C4-2B (cell line): ENCODE results near the gene ZNF536.

Source experiments
- ZFX ChIP-seq: fragments of 450-650 bp; IDR thresholded peaks from 2 replicates; pipeline ENCODE4 v1.6.1; 2017
- TF ChIP-seq, protein P1 (sequence below): fragments of 450-650 bp; conservative IDR thresholded peaks from 2 replicates; pipeline ENCODE4 v1.5.1; 2017; ENCODE audit warnings: mild to moderate bottlenecking

DNA sequence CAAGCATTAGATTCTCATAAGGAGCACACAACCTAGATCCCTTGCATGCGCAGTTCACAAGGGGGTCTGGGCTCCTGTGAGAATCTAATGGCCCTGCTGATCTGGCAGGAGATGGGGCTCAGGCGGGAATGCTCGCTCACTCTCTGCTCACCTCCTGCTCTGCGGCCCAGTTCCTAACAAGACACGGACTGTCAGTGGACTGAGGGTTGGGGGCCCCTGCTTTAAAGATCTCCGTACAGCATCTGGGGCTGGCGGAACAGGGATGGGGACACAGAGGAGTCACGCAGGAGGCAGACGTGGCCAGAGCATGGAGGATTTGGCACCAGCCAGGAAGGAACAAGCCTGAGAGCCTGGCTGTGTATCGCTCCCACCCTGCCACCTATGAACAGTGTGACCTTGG, 37.3 kb upstream of the ZNF536 start:
- TF ChIP-seq, protein P1, sequence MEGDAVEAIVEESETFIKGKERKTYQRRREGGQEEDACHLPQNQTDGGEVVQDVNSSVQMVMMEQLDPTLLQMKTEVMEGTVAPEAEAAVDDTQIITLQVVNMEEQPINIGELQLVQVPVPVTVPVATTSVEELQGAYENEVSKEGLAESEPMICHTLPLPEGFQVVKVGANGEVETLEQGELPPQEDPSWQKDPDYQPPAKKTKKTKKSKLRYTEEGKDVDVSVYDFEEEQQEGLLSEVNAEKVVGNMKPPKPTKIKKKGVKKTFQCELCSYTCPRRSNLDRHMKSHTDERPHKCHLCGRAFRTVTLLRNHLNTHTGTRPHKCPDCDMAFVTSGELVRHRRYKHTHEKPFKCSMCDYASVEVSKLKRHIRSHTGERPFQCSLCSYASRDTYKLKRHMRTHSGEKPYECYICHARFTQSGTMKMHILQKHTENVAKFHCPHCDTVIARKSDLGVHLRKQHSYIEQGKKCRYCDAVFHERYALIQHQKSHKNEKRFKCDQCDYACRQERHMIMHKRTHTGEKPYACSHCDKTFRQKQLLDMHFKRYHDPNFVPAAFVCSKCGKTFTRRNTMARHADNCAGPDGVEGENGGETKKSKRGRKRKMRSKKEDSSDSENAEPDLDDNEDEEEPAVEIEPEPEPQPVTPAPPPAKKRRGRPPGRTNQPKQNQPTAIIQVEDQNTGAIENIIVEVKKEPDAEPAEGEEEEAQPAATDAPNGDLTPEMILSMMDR: no peak
- TF ChIP-seq ZFX: no peak
